ENCODE results near the gene DAB2IP. TPM values are rescaled to one million over a fixed set of nuclear protein-coding genes. Genes with fewer than 3 reads are reported as not detected.

Gene DAB2IP
- total RNA-seq, 4 donors from 2014 or later = 35.2 to 56.4 (median 51.4) TPM

GRCh38 chr9:121811751-121812150 lies 160.3 kb downstream of the DAB2IP start:
- H3K27me3 ChIP-seq = no peaks in the 10 kb centered on the region
- no peaks in the 10 kb centered on the region for H3K36me3 ChIP-seq
- DNase-seq (ENCODE audit: low spot score in 2 of 2) = no peak
- no peaks in the 10 kb centered on the region for H3K9me3 ChIP-seq
- no peak overlapping the region for H3K27ac ChIP-seq
- TF ChIP-seq, protein P1, sequence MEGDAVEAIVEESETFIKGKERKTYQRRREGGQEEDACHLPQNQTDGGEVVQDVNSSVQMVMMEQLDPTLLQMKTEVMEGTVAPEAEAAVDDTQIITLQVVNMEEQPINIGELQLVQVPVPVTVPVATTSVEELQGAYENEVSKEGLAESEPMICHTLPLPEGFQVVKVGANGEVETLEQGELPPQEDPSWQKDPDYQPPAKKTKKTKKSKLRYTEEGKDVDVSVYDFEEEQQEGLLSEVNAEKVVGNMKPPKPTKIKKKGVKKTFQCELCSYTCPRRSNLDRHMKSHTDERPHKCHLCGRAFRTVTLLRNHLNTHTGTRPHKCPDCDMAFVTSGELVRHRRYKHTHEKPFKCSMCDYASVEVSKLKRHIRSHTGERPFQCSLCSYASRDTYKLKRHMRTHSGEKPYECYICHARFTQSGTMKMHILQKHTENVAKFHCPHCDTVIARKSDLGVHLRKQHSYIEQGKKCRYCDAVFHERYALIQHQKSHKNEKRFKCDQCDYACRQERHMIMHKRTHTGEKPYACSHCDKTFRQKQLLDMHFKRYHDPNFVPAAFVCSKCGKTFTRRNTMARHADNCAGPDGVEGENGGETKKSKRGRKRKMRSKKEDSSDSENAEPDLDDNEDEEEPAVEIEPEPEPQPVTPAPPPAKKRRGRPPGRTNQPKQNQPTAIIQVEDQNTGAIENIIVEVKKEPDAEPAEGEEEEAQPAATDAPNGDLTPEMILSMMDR (IDR thresholded peaks at IDR 0.05) = no peak
- TF ChIP-seq EP300 (IDR thresholded peaks at IDR 0.05) (no peak), POLR2A (IDR thresholded peaks at IDR 0.05) (no peak)
- H3K4me3 ChIP-seq = no peak overlapping the region
- 94 to 96% methylated on average over 10 of the region's 10 CpGs for WGBS, 2 donors
- peaks cover 0 to 7% (median 0%) of the 10 kb centered on the region in 4 donors for H3K4me1 ChIP-seq

- H3K4me3 ChIP-seq = no peak overlapping the region
- H3K27me3 ChIP-seq = no peaks in the 10 kb centered on the region
- H3K4me1 ChIP-seq = peaks cover 0 to 7% (median 0%) of the 10 kb centered on the region in 4 donors
- no peak for DNase-seq (ENCODE audit: low spot score in 2 of 2)
- TF ChIP-seq EP300 (IDR thresholded peaks at IDR 0.05) = no peak
- no peak for TF ChIP-seq POLR2A (IDR thresholded peaks at IDR 0.05)
- TF ChIP-seq, protein P1 (IDR thresholded peaks at IDR 0.05) = no peak
- no peaks in the 10 kb centered on the region for H3K9me3 ChIP-seq
- WGBS, 2 donors = 85 to 88% methylated on average over 12 of the region's 12 CpGs
- no peaks in the 10 kb centered on the region for H3K36me3 ChIP-seq
- no peak overlapping the region for H3K27ac ChIP-seq
These were observed 160.8 kb downstream of the DAB2IP start for GRCh38 chr9:121812159-121812735.

- no peak overlapping the region for H3K27ac ChIP-seq
- no peaks in the 10 kb centered on the region for H3K36me3 ChIP-seq
- H3K9me3 ChIP-seq = no peaks in the 10 kb centered on the region
- DNase-seq (ENCODE audit: low spot score in 2 of 2) = no peak
- no peaks in the 10 kb centered on the region for H3K27me3 ChIP-seq
- no peak for TF ChIP-seq POLR2A (IDR thresholded peaks at IDR 0.05)
- no peak for TF ChIP-seq EP300 (IDR thresholded peaks at IDR 0.05)
- TF ChIP-seq, protein P1 (IDR thresholded peaks at IDR 0.05) = no peak
- WGBS, 2 donors = 89 to 92% methylated on average over 12 to 13 of the region's 13 CpGs
- peaks cover 0 to 7% (median 0%) of the 10 kb centered on the region in 4 donors for H3K4me1 ChIP-seq
- H3K4me3 ChIP-seq = no peak overlapping the region
These were observed 162.2 kb downstream of the DAB2IP start for GRCh38 chr9:121813519-121814210.

- DNase-seq (ENCODE audit: low spot score in 2 of 2) = no peak
- H3K36me3 ChIP-seq = no peaks in the 10 kb centered on the region
- H3K27ac ChIP-seq = no peak overlapping the region
- H3K27me3 ChIP-seq = no peaks in the 10 kb centered on the region
- 80 to 84% methylated on average over 8 to 11 of the region's 11 CpGs for WGBS, 2 donors
- H3K4me3 ChIP-seq = no peak overlapping the region
- no peak for TF ChIP-seq POLR2A (IDR thresholded peaks at IDR 0.05)
- TF ChIP-seq, protein P1 (IDR thresholded peaks at IDR 0.05) = no peak
- peaks cover 0 to 13% (median 2%) of the 10 kb centered on the region in 4 donors for H3K4me1 ChIP-seq
- H3K9me3 ChIP-seq = no peaks in the 10 kb centered on the region
These were observed 163.2 kb downstream of the DAB2IP start for GRCh38 chr9:121814594-121814993.

- Histone ChIP-seq H3K27ac (no peak overlapping the region), H3K9me3 (no peaks in the 10 kb centered on the region), H3K4me1 (peaks cover 0 to 18% (median 4%) of the 10 kb centered on the region in 4 donors), H3K27me3 (no peaks in the 10 kb centered on the region), H3K36me3 (no peaks in the 10 kb centered on the region), H3K4me3 (no peak overlapping the region)
- no peak for DNase-seq (ENCODE audit: low spot score in 2 of 2)
- TF ChIP-seq, protein P1 (IDR thresholded peaks at IDR 0.05) = no peak
- TF ChIP-seq POLR2A (IDR thresholded peaks at IDR 0.05) = no peak
- TF ChIP-seq EP300 (IDR thresholded peaks at IDR 0.05) = no peak
- 72% methylated on average over 6 of the region's 6 CpGs for WGBS, 2 donors
These were observed 163.7 kb downstream of the DAB2IP start for GRCh38 chr9:121815084-121815483.

All from tibial nerve (tissue), 4 donors.